Measurements from ENCODE around the gene CNKSR3.

Gene CNKSR3

DNA sequence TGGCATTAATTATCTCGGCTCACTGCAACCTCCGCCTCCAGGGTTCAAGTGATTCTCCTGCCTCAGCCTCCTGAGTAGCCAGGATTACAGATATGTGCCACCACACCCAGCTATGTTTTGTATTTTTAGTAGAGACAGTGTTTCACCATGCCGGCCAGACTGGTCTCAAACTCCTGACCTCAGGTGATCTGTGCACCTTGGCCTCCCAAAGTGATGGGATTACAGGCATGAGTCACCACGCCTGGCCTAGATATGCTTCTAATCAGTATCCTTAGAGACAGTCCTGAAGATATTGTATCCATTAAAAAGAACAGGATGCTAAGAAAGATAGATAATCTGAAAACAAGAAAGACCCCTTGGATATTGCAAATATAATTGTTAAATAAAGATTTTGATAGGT lies 150.8 kb downstream of the CNKSR3 start:
- Histone ChIP-seq H3K9me3 (ENCODE audit: insufficient read depth, low read length) (no peaks in the 10 kb centered on the region), H3K4me2 (ENCODE audit: low read length) (no peak overlapping the region), H3K4me1 (ENCODE audit: low read length) (peaks cover 35% of the 10 kb centered on the region), H3K9ac (ENCODE audit: low read length) (no peak overlapping the region), H4K20me1 (ENCODE audit: insufficient read depth, low read length) (no peaks in the 10 kb centered on the region; the same call in 1 of the 2 replicates), H3K36me3 (replicated peaks; ENCODE audit: low read depth, low read length) (no peaks in the 10 kb centered on the region), H3K4me3 (ENCODE audit: low read length) (no peak overlapping the region), H3K79me2 (ENCODE audit: low read length) (no peaks in the 10 kb centered on the region), H2AFZ (ENCODE audit: low read depth, low read length) (no peak overlapping the region), H3K27ac (ENCODE audit: low read length) (no peak overlapping the region), H3K27me3 (ENCODE audit: low read depth, low read length) (peaks cover 63% of the 10 kb centered on the region)
- no peak for TF ChIP-seq EZH2phosphoT487 (IDR thresholded peaks at IDR 0.05; ENCODE audit: low read depth)
- TF ChIP-seq, protein P1, sequence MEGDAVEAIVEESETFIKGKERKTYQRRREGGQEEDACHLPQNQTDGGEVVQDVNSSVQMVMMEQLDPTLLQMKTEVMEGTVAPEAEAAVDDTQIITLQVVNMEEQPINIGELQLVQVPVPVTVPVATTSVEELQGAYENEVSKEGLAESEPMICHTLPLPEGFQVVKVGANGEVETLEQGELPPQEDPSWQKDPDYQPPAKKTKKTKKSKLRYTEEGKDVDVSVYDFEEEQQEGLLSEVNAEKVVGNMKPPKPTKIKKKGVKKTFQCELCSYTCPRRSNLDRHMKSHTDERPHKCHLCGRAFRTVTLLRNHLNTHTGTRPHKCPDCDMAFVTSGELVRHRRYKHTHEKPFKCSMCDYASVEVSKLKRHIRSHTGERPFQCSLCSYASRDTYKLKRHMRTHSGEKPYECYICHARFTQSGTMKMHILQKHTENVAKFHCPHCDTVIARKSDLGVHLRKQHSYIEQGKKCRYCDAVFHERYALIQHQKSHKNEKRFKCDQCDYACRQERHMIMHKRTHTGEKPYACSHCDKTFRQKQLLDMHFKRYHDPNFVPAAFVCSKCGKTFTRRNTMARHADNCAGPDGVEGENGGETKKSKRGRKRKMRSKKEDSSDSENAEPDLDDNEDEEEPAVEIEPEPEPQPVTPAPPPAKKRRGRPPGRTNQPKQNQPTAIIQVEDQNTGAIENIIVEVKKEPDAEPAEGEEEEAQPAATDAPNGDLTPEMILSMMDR (IDR thresholded peaks at IDR 0.05; ENCODE audit: low read depth, low read length) = no peak

DNA sequence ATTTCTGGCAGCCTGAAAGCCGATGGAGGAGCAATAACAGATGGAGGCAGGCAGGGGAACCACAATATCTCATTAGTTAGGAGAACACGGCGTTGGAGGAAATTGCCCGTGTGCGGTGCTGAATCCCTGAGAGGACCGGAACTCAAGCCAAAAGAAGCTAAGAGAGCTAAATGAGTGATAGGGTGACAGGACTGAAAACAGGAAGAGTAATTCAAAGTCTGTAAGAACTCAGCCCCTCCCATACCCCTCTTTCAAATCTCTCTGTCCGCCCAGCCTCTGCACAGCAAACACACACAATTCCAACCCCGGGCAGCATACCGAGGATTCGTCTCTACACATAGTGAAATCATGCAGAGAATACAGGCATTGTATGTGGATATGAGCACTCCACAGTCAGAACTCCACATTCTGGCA lies 151.3 kb downstream of the CNKSR3 start:
- no peaks in the 10 kb centered on the region; the same call in 1 of the 2 replicates for H4K20me1 ChIP-seq (ENCODE audit: insufficient read depth, low read length)
- peak overlapping the region; percentile 50 for H3K4me2 ChIP-seq (ENCODE audit: low read length)
- TF ChIP-seq EZH2phosphoT487 (IDR thresholded peaks at IDR 0.05; ENCODE audit: low read depth) = no peak
- TF ChIP-seq, protein P1 (IDR thresholded peaks at IDR 0.05; ENCODE audit: low read depth, low read length) = no peak
- H3K4me3 ChIP-seq (ENCODE audit: low read length) = peak overlapping the region; percentile 57
- peaks cover 67% of the 10 kb centered on the region for H3K27me3 ChIP-seq (ENCODE audit: low read depth, low read length)
- peaks cover 40% of the 10 kb centered on the region for H3K4me1 ChIP-seq (ENCODE audit: low read length)
- no peak overlapping the region for H3K27ac ChIP-seq (ENCODE audit: low read length)
- no peak overlapping the region for H2AFZ ChIP-seq (ENCODE audit: low read depth, low read length)
- no peaks in the 10 kb centered on the region for H3K36me3 ChIP-seq (replicated peaks; ENCODE audit: low read depth, low read length)
- H3K9me3 ChIP-seq (ENCODE audit: insufficient read depth, low read length) = no peaks in the 10 kb centered on the region
- H3K9ac ChIP-seq (ENCODE audit: low read length) = no peak overlapping the region; the same call in 1 of the 2 replicates
- no peaks in the 10 kb centered on the region for H3K79me2 ChIP-seq (ENCODE audit: low read length)

DNA sequence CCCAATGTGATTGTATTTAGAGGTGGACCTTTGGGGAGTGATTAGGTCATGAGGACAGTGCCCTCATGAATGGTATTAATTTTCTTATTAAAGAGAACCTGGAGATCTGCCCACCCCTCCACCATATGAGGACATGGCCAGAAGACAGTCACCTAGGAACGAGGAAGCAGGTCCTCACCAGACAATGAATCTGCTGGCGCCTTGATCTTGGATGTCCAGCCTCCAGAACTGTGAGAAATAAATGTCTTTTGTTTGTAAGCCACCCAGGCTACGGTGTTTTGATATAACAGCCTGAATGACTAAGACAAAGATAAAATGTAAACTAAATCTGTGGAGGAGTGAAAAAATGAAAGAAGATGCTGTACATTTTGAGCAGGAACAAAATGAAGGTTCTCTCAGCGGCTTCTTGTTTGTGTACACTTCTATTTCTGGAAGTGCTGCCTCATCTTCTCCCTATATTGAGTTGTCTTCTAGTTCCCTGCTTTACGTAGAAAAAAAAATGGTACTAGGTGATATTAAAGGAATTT lies 152.4 kb downstream of the CNKSR3 start:
- Histone ChIP-seq H4K20me1 (ENCODE audit: insufficient read depth, low read length) (no peaks in the 10 kb centered on the region; the same call in 1 of the 2 replicates), H3K4me3 (ENCODE audit: low read length) (peak overlapping the region; percentile 57), H3K36me3 (replicated peaks; ENCODE audit: low read depth, low read length) (no peaks in the 10 kb centered on the region), H3K27me3 (ENCODE audit: low read depth, low read length) (peaks cover 59% of the 10 kb centered on the region), H2AFZ (ENCODE audit: low read depth, low read length) (no peak overlapping the region), H3K27ac (ENCODE audit: low read length) (no peak overlapping the region), H3K4me2 (ENCODE audit: low read length) (peak overlapping the region; percentile 50), H3K9me3 (ENCODE audit: insufficient read depth, low read length) (no peaks in the 10 kb centered on the region), H3K79me2 (ENCODE audit: low read length) (no peaks in the 10 kb centered on the region), H3K4me1 (ENCODE audit: low read length) (peaks cover 51% of the 10 kb centered on the region), H3K9ac (ENCODE audit: low read length) (no peak overlapping the region)
- TF ChIP-seq, protein P1 (IDR thresholded peaks at IDR 0.05; ENCODE audit: low read depth, low read length) = no peak
- TF ChIP-seq EZH2phosphoT487 (IDR thresholded peaks at IDR 0.05; ENCODE audit: low read depth) = no peak

DNA sequence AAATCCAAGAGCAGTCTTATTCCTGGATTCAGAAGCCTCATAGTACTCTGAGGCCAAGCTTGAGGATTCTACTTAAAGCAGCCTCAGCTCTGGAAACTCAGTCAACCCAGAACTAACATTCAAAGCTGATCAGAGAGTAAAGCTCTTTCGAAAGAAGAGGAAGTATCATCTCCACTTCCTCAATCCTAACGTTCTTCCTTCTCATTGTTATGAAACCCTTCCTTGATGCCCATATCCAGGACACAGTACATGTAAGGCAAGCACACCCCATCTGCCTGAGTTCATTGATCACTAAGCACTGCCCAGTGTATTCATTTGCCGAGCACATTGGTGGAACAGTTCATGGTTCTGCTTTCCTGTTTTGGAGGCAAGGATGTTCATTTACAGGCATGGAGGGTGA lies 153.8 kb downstream of the CNKSR3 start, which contains the start of gene IPCEF1:
Gene IPCEF1 (minus strand): TSS at position 114 of the 400 bp plus-strand sequence. CDS start 90,856 bp downstream, outside the sequence.
- H3K27ac ChIP-seq (ENCODE audit: low read length) = peak within 1 kb of the TSS; percentile 48
- peak within 1 kb of the TSS; percentile 68 for H3K4me2 ChIP-seq (ENCODE audit: low read length)
- no peaks in the 10 kb centered on the region; the same call in 1 of the 2 replicates for H4K20me1 ChIP-seq (ENCODE audit: insufficient read depth, low read length)
- no peaks in the 10 kb centered on the region for H3K79me2 ChIP-seq (ENCODE audit: low read length)
- peak within 1 kb of the TSS; percentile 31; the same call in 1 of the 2 replicates for H3K9ac ChIP-seq (ENCODE audit: low read length)
- peaks cover 57% of the 10 kb centered on the region for H3K27me3 ChIP-seq (ENCODE audit: low read depth, low read length)
- no peak for TF ChIP-seq EZH2phosphoT487 (IDR thresholded peaks at IDR 0.05; ENCODE audit: low read depth)
- TF ChIP-seq, protein P1 (IDR thresholded peaks at IDR 0.05; ENCODE audit: low read depth, low read length) = no peak
- H3K36me3 ChIP-seq (replicated peaks; ENCODE audit: low read depth, low read length) = no peaks in the 10 kb centered on the region
- no peak within 1 kb of the TSS for H2AFZ ChIP-seq (ENCODE audit: low read depth, low read length)
- H3K4me1 ChIP-seq (ENCODE audit: low read length) = peaks cover 59% of the 10 kb centered on the region
- H3K4me3 ChIP-seq (ENCODE audit: low read length) = peak within 1 kb of the TSS; percentile 40
- no peaks in the 10 kb centered on the region for H3K9me3 ChIP-seq (ENCODE audit: insufficient read depth, low read length)

Data from OCI-LY3 (cell line).